HuH-7 (cell line): ENCODE measurements around the gene ARSA.
"Not testable (repeated sequence)": the region's sequence is repeated elsewhere in the genome, so short reads cannot be mapped to it uniquely, and the experiment has no call there.

ENCODE experiments used
- DNase-seq: peaks from one replicate; pipeline ENCODE4 v3.0.0; 2011; ENCODE audit warnings: low spot score

ARSA gene

DNA sequence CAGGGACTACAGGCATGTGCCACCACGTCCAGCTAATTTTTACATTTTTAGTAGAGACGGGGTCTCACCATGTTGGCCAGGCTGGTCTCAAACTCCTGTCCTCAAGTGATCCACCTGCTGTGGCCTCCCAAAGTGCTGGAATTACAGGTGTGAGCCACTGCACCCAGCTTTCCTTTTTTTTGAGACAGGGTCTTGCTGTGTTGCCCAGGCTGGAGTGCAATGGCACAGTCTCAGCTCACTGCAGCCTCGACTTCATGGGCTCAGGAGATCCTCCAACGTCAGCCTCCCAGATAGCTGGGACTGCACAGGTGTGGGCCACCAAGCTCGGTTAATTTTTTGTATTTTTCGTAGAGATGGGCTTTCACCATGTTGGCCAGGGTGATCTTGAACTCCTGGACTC lies 26.7 kb upstream of the ARSA start:
- not testable (repeated sequence) for DNase-seq

DNA sequence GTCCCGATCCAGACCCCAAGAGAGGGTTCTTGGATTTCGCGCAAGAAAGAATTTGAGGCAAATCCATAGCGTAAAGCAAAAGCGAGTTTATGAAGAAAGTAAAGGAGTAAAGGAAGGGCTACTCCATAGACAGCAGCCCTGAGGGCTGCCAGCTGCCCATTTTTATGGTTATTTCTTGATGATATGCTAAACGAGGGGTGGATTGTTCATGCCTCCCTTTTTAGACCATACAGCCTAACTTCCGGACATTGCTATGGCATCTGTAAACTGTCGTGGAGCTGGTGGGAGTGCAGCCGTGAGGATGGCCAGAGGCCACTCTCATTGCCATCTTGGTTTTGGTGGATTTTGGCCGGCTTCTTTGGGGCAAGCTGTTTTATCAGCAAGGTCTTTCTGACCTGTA lies 25.3 kb upstream of the ARSA start:
- DNase-seq = no peak

DNA sequence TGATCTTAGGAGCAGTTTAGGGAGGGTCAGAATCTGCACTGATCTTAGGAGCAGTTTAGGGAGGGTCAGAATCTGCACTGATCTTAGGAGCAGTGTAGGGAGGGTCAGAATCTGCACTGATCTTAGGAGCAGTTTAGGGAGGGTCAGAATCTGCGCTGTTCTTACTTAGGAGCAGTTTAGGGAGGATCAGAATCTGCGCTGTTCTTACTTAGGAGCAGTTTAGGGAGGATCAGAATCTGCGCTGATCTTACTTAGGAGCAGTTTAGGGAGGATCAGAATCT lies 15.8 kb upstream of the ARSA start:
- DNase-seq = not testable (repeated sequence)

DNA sequence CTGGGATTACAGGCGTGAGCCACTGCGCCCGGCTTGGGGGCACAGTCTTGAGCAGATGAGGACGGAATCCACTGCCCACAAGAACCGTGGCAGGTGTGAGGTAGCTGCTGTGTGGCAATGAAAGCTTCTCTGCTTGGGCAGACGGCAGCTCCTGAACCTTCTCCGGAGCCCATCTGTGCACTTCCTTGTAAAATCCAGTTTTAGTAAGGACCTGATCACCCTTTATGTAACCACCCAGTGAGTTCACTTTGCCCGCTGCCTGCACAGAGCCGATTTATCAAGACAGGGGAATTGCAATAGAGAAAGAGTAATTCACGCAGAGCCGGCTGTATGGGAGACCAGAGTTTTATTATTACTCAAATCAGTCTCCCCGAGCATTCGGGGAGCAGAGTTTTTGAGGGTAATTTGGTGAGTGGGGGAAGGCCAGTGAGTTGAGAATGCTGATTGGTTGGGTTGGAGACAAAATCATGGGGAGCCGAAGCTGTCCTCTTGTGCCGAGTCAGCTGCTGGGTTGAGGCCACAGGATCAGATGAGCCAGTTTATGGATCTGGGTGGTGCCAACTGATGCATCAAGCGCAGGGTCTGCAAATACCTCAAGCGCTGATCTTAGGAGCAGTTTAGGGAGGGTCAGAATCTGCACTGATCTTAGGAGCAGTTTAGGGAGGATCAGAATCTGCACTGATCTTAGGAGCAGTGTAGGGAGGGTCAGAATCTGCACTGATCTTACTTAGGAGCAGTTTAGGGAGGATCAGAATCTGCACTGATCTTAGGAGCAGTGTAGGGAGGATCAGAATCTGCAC lies 15.3 kb upstream of the ARSA start:
- not testable (repeated sequence) for DNase-seq

DNA sequence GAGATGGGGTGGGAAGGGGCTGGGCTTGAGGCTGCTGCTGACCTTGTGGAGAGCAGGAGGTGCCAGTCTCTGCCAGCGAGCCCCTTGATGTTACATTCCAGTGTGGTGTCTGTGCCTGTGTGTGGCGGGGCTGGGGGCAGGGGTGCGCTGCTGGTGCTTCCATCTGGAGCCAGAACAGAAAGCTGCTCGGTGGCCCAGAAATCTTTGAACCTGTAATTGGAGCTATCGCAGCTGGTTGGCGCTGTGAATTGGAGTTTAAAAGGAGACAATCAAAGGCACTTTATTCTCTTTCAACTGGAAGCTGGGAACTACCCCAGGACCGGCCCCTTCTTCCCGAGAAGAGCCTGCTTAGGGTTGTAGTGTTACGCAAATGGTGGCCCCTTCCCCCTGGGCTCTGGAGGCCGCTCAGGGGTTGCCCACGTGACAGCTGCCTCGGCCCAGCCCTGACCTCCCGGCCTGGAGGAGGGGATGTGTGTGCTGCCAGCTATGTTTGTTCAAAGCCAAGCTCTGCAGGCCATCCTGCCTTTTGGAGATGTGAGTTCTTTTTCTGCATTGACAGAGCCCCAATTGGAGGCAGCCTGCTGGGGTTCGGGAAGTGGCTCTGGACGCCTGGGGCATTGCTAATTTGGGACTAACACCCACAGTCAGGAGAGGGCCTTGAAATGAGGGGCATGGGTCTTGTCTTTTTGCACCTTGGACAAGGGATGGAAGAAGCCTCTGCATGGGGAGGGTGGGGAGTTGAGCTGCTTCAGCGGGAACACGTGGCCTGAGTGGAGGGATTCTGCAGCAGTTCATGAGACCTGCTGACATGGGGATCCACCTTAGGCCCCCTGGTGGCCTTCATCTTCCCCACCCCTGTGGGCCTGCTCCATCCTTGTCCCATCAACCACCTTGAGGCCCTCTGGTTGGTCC lies 14.0 kb upstream of the ARSA start:
- DNase-seq = peak; percentile 75

DNA sequence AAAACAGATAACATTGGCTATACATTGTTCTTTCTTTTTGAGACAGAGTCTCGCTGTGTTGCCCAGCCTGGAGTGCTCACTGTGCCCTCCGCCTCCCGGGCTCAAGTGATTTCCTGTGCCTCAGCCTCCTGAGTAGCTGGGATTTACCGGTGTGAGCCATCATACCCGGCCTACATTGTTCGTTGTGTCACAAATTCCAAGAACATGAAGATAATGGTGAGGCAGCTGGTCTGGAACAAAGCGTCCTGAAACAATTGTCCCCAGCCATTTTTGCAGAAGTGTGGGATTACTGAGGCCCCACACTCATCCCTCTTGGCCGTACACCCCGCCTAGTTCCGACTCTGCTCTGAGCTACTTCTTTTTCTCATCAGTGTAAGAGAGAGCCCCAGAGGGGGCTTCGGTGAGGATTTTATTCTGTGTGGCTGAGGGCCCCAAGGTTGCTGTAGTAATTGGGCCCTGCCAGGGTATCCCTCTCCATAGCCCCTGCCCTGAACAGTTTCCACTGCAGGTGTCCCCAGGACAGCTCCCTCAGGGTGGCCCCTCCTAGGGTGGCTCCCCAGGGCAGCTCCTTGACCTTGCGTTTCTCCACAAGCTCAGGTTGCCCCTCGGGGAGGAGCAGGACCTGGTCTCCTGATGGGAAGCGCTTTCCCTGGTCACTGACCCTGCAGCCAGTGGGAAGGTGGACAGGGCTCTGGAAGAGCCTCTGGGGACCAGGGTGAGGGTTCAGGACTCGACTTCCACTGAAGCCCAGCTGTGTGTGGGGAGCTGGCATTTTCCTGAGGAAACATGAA lies 13.1 kb upstream of the ARSA start:
- DNase-seq = no peak

DNA sequence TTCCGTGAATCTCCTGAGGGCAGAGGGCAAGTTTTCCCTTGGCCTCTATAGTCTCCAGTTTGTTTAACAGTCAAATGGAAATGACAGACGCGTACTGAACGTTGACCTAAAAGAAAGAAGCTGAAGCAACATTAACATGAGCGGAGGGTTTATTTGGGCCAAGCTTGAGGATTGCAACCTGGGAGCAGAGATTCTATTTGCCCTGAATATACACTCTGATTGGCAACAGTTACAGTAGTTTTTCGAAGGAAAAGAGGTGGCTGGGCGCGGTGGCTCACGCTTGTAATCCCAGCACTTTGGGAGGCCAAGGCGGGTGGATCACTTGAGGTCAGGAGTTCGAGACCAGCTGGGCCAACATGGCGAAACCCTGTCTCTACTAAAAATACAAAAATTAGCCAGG lies 12.3 kb upstream of the ARSA start:
- DNase-seq = not testable (repeated sequence)

DNA sequence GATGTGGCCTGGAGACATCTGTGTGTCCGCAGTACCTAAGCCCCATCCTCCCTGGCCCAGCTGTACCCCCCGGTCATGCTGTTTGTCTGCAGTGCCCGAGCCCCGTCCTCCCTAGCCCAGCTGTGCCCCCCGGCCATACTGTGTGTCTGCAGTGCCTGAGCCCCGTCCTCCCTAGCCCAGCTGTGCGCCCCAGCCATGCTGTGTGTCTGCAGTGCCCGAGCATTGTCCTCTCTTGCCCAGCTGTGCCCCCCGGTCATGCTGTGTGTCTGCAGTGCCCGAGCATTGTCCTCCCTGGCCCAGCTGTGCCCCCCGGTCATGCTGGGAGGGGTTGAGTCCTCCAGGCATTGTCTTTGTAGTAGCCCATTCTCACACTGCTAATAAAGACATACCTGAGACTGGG lies 7.6 kb upstream of the ARSA start:
- no peak for DNase-seq

DNA sequence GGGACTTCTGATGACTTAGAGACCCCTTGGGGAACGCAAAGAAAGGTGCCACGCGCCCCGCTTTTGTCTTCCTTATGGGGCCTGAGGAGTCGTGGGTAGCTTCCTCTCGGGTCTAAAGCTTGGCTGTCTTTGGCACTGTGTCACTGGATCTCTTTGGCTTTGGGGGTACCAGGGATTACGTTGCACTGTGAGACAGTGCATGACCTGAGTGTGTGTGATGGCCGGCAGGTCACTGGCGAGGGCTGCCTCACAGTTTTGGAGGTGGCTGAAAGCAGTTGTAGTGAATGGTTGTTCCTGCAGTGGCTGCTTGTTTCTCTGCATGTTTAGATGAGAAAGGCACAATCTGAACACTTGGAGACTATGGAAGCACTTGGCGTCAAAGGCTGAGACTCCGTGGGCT lies 5.8 kb upstream of the ARSA start:
- no peak for DNase-seq

DNA sequence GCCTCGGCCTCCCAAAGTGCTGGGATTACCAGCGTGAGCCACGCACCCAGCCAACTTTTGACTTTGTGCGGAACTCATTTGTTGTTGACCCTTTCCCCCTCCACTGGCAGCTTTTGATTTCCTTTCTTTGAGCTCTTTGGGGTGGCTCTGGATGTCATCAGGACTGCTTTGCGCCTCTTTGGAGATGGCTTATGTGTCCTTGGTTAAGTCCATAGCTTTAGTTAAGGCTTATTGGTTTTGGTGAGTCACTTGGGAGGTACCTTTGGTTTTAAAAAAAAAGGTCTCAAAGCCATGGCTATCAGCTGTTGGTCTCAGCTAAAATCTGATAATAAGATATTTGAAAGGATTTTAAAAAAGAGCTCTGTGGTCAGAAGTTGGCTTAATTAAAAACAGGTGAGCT lies 5.1 kb upstream of the ARSA start:
- no peak for DNase-seq

DNA sequence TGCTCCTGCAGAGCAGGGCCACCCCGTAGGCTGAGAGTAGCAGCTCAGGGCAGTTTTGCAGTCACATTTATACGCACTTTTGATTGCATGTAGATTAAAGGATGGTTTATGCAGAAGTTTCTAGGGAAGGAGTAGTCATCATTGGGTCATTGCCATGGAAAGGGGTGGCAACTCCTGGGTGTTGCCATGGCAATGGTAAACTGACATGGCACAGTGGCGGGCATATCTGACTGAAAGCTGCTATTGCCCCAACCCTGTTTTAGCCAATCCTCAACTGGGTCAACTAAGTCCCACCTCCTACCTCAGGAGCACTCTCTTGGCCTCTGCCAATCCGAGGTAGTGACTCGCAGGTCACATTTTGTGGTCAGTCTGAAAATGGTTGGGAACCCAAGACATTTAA lies 2.4 kb upstream of the ARSA start:
- no peak for DNase-seq

DNA sequence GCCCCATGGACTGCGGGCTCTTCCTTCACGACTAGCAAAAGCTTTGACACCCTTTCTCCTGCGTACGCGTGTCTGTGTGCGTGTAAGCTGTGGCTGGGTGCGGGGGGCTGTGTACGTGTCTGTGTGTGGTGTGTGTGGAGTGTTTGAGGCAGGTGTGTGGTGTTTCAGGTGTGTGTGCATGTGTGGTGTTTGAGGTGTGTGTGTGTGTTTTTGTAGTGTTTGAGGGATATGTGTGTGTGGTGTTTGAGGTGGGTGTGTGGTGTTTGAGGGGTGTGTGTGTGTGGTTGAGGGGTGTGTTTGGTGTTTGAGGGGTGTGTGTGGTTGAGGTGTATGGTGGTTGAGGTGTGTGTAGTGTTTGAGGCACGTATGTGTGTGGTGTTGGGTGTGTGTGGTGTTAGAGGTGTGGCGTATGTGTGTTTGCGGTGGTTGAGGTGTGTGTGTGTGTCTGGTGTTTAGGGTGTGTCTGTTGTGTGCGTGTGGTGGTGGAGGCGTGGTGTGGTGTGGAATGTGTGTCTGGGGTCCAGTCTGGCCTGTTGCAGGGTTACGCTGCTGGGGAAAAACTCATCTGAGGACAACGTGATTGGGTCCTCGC lies 687 bp upstream of the ARSA start:
- DNase-seq = peak; percentile 8

DNA sequence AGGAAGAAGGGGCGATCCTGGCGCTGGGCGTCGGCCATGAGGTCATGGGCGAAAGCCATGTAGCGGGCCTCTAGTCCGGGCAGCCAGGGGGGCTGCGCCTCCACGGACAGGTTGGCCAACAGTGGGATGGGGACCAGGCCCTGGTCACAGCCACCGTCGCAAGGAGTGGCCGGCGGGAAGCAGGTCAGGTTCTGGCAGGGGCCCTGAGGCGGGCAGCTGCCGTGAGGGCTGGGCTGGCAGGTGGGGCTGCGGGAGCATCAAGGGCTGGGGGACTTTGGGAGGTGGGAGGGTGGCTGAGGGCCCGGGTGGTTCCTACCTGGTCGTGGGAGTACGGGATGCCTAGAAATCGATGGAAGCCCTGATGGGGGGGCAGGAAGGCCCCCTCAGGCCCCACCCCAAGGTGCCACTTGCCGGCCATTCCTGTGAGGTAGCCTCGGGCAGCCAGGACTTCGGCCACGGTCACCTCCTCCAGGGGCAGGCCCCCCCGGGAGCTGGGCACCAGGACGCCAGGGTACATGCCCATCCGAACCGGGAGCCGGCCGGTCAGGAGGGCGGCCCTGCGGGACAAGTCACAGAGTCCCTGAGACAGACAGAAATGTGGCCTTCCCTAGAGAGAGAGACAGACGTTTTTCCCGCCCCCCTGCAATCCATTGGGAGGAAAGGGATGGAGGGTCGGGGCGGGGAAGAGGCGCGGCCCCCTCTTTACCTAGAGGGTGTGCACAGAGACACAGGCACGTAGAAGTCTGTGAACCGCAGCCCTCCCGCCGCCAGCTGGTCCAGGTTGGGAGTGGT lies 906 bp downstream of the ARSA start:
- no peak for DNase-seq

DNA sequence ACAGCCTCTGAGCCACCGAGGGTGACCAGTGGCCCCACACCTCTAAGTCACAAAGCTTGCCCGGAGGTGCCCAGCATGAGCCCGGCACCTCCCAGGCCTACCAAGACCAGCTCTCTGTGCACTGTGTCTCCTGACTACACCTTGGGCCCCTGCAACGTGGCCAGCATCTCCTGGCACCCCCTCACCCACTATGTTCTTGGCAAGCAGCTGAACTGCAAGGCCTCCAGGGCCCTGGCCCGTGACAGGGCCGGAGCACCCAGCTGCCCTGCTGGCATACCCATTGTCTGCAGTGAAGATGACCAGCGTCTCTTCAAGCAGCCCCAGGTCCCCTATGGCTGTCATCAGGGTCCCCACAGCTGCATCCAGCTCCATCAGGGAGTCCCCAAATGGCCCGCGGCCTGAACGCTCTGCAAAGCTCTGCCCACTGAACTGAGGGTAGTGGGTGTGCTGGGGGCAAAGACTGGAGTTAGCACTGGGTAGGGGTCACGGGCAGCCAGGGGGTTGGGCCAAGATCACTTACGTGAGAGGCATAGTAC lies 1.6 kb downstream of the ARSA start:
- DNase-seq = no peak

DNA sequence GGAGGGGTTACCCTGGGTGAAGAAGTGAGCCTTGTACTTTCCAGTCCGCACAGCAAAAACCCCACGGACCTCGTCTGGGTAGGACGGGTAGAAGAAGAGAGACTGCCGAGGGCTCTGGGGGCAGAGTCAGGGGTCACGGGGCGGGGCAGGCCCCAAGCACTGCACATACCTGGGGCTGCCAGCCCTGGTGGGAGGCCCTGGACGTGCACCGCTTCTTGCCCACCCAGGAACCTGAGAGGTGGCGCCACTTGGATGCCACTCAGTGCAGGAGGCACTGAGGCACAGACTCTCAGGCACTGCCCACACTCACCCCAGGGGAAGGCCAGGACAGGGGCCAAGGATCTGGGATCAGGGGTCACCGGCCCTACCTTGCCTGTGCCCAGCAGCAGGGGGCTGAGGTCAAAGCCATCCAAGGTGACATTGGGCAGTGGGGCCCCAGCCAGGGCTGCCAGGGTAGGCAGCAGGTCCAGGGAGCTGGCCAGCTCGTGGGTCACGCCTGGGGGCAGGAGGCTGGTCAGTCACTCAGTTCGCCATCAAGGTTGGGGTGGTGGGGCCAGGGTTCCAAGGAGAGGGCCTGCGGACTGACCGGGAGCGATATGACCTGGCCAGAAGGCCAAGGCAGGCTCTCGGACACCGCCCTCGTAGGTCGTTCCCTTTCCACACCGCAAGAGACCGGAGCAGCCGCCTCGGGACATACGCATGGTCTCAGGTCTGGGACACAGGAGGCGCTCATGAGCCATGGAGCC lies 2.2 kb downstream of the ARSA start:
- peak; percentile 25 for DNase-seq

DNA sequence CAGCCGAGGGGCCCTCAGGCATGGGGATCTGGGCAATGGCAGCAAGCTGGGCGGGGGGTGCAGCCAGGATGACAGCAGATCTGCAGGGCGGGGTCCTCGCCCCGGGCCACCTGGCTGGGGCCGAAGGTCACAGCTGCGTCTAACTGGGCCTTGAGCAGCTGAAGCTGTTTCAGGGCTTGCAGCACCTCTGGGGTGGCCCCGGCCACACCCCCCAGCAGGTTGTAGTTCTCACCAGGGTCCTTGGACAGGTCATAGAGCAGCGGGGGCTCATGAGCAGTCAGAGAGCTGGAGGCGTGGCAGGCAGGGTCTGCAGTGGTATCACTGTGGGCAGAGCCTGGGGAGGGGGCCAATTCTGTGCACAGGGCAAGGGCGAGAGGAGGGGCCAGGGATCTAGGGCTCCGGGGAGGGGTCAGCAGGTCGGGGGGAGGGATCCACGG lies 2.8 kb downstream of the ARSA start:
- no peak for DNase-seq

DNA sequence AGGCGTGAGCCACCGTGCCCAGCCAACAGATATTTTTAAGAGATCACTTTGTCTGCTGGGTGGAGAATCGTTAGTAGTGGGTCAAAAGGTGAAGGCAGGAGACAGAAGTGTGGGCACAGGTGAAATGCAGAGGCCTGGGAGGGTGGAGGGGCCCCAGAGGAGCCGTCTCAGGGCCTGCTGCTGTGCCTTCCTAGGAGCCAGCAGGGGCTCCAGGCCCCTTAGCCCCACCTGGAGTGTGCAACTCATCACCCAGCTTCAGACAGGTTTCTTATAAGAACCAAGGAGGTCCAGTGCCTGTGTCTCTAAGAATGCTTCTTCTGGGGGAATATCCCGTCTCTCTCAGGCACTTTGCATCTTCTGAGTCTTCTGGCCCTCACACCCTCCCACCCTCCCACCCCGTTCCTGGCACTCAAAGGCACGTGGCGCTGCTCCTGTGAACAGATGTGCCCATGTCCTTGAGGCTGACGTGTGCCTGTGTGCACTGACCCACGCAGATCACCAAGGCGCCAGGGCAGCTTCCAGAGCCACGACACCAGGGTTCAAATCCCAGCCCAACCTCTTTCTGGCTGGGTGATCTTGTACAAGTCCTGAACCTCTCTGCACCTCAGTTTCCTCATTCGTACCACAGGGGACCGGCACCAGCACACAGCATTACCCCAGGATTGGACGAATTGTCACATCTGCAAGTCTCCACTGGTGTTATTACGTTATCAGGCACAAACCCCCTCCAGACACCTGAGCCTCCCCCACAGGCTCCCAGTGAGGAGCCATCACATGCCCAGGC lies 3.4 kb downstream of the ARSA start:
- no peak for DNase-seq

DNA sequence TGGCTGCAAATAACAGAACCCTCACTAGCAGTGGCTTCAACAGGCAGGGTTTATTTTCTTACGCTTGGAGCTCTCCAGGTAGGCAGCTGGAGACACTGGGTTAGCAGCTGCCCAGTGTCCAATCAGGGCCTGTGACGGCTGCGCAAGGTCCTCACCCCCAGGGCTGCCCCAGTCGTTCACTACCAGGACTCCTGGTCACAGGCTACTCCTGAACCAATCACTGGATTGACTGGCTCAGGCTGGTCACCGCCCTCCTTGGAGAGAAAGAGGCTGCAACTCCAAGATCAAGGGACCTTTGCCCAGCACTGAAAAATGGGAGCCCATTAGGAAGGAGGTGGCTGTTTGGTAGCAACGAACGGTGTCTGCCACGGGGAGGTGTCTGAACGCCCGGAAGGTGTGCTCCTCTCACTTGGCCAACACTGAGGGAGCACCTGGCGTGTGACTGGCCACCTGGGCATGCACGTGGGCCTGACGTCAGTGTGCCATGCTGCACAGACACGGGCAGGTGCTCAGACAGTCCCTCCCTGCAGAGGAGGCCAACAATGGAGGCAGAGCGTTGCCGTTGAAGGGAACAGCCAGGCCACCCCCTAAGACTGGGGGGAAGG lies 5.1 kb downstream of the ARSA start:
- peak; percentile 20 for DNase-seq
